AG04450 (cell line): Measurements from ENCODE around the gene DPM3. TPM values are rescaled to one million over a fixed set of nuclear protein-coding genes. Genes with fewer than 3 reads are reported as not detected.
A peak's percentile ranks its signal among the peaks of the same experiment; 100 is the strongest.

Experiments
- CTCF ChIA-PET: fragments of 300-600, 350-600 bp; formaldehyde crosslinking; extraction: SDS; loops from one replicate; lab custom pipeline; 2022; ENCODE audit warnings: antibody characterized with exemption, inconsistent platforms; lab: Charles Lee
- POLR2A ChIA-PET: fragments of 350-600 bp; formaldehyde crosslinking; extraction: SDS; loops from one replicate; lab custom pipeline; 2021; ENCODE audit warnings: antibody characterized with exemption, inconsistent platforms; lab: Yijun Ruan, JAX
- DNase-seq: peaks from one replicate; pipeline ENCODE4 v3.0.0-alpha.2; 2011; ENCODE audit warnings: low read depth, low spot score
- H3K27ac ChIP-seq: one replicate; pipeline ENCODE4 v1.5.1; 2012; ENCODE audit warnings: low read depth, low read length, control low read depth
- H3K27me3 ChIP-seq: one replicate; pipeline ENCODE4 v1.6.0; 2012; ENCODE audit warnings: low read length; ENCODE audit not compliant: control insufficient read depth, insufficient read depth
- H3K4me3 ChIP-seq: 2 replicates; pipeline ENCODE4 v1.5.1; 2011; ENCODE audit warnings: mild to moderate bottlenecking, low read depth, low read length, control low read depth
- H3K9me3 ChIP-seq: 2 replicates; pipeline ENCODE4 v1.5.1; 2012; ENCODE audit warnings: low read length; ENCODE audit not compliant: control insufficient read depth, insufficient read depth
- CTCF ChIP-seq: IDR thresholded peaks from 2 replicates; pipeline ENCODE4 v1.5.1; 2011; ENCODE audit warnings: low read depth, low read length, control low read depth, inconsistent platforms
- polyA plus RNA-seq: library from polyadenylated mRNA; depleted of rRNA; stranded (reverse); fragments of >200 nt; gene quantifications from 2 replicates; pipeline ENCODE4 v1.2.3, GENCODE V29; 2011

The DPM3 gene
- polyA plus RNA-seq, 1 experiment: 16.8 TPM

- H3K27me3 ChIP-seq: no peaks in the 10 kb centered on the region
- POLR2A ChIA-PET: interaction anchor here (1.3 kb wide), 1 partner anchor 39 kb away, joined by 7 read pairs; the partner anchor contains the start of gene KRTCAP2
- CTCF ChIA-PET: interaction anchor here (1.0 to 1.6 kb wide), 3 partner anchors 30 to 43 kb away, joined by 4 to 9 read pairs (median 8); partner anchors contain the start of gene KRTCAP2
- no peak for DNase-seq
- H3K27ac ChIP-seq: peak overlapping the region; percentile 100
- no peaks in the 10 kb centered on the region for H3K9me3 ChIP-seq
- H3K4me3 ChIP-seq: peak overlapping the region; percentile 27; the same call in 1 of the 2 replicates
- TF ChIP-seq CTCF: no peak
These were observed 6.0 kb downstream of the DPM3 start for GRCh38 chr1:155134322-155134721.

- Histone ChIP-seq H3K27ac (no peak overlapping the region), H3K27me3 (peaks cover 4% of the 10 kb centered on the region), H3K4me3 (no peak overlapping the region), H3K9me3 (no peaks in the 10 kb centered on the region)
- CTCF ChIA-PET: interaction anchor here (1.6 kb wide), 1 partner anchor 42 kb away, joined by 8 read pairs; no protein-coding TSS in a partner anchor
- POLR2A ChIA-PET: no interaction called here
- no peak for DNase-seq
- TF ChIP-seq CTCF: no peak
These were observed 6.5 kb downstream of the DPM3 start for GRCh38 chr1:155133799-155134281.

- CTCF ChIA-PET: interaction anchor here (0.9 to 1.4 kb wide), 4 partner anchors 37 to 46 kb away, joined by 3 to 6 read pairs (median 4); no protein-coding TSS in a partner anchor
These were observed 8.5 kb downstream of the DPM3 start for GRCh38 chr1:155131856-155132255.

GRCh38 chr1:155131285-155131684 is 9.0 kb downstream of the DPM3 start:
- CTCF ChIA-PET: interaction anchor here (0.6 to 1.4 kb wide), 4 partner anchors 36 to 46 kb away, joined by 3 to 8 read pairs (median 6); no protein-coding TSS in a partner anchor
- no peak for TF ChIP-seq CTCF
- DNase-seq: no peak
- H3K9me3 ChIP-seq: no peaks in the 10 kb centered on the region; the same call in 1 of the 2 replicates
- POLR2A ChIA-PET: no interaction called here
- H3K4me3 ChIP-seq: no peak overlapping the region
- H3K27ac ChIP-seq: no peak overlapping the region
- peaks cover 25% of the 10 kb centered on the region for H3K27me3 ChIP-seq

More at GRCh38 chr1:155131856-155132255, 8.5 kb downstream of the DPM3 start:
- no peak for TF ChIP-seq CTCF
- Histone ChIP-seq H3K27me3 (peaks cover 19% of the 10 kb centered on the region), H3K4me3 (no peak overlapping the region), H3K9me3 (no peaks in the 10 kb centered on the region), H3K27ac (no peak overlapping the region)
- POLR2A ChIA-PET: no interaction called here
- DNase-seq: no peak
